Activated T-helper 2 cell treated with anti-CD3 and anti-CD28 coated beads, Interferon-gamma antibody, Interleukin-2, Interleukin-4, amounts not matched to agents 10 μg/mL and 5 μg/mL and 100 μg/mL, durations not matched to agents 14 hours and 24 hours and 36 hours (primary cell): ENCODE data around the gene ATF2. TPM values are rescaled to one million over a fixed set of nuclear protein-coding genes. Genes with fewer than 3 reads are reported as not detected.

ENCODE experiments used
- DNase-seq: peaks from one replicate; pipeline ENCODE4 v3.0.0; 2021; ENCODE audit warnings: low spot score
- H3K27ac Mint-ChIP-seq: one replicate; pipeline ENCODE4 v1.8.0; 2021; ENCODE audit warnings: mixed read lengths
- H3K27me3 Mint-ChIP-seq: one replicate; pipeline ENCODE4 v1.8.0; 2021; ENCODE audit warnings: low read depth, mixed read lengths
- H3K36me3 Mint-ChIP-seq: one replicate; pipeline ENCODE4 v1.8.0; 2021; ENCODE audit warnings: low read depth, mixed read lengths
- H3K4me1 Mint-ChIP-seq: one replicate; pipeline ENCODE4 v1.8.0; 2021; ENCODE audit warnings: low read depth, mixed read lengths
- H3K4me3 Mint-ChIP-seq: one replicate; pipeline ENCODE4 v1.8.0; 2021; ENCODE audit warnings: low read depth, mild to moderate bottlenecking, moderate library complexity, mixed read lengths
- H3K9me3 Mint-ChIP-seq: one replicate; pipeline ENCODE4 v1.8.0; 2021; ENCODE audit warnings: mixed read lengths
- intact Hi-C: fragments of 100-400 bp; cut with micrococcal nuclease; formaldehyde crosslinking; loops from one replicate; pipeline ENCODE4 v1.15.1; 2023
- total RNA-seq: library from RNA; stranded (reverse); gene quantifications from 2 replicates; pipeline ENCODE4 v1.2.3, GENCODE V29; 2022

Gene ATF2
- 64.0 and 65.9 TPM in 2 replicates for total RNA-seq

- Mint-ChIP-seq H3K36me3 (peaks cover 33% of the 10 kb centered on the region), H3K27ac (peak within 1 kb of the TSS; percentile 99), H3K27me3 (no peaks in the 10 kb centered on the region), H3K4me3 (peak within 1 kb of the TSS; percentile 99), H3K9me3 (no peaks in the 10 kb centered on the region), H3K4me1 (peaks cover 47% of the 10 kb centered on the region)
- peak; percentile 98 for DNase-seq
- intact Hi-C loops = loop anchor here (1.0 to 5.0 kb wide), 6 partner anchors 13 to 681 kb away; partner anchors contain the start of genes ATP5MC3, GPR155 and WIPF1
Measured at GRCh38 chr2:175167792-175168563, at the start of gene ATF2. TSS of gene ATF2 (minus strand) at chr2:175168203. CDS start at chr2:175136443, 31,760 bp downstream.

- peaks cover 8% of the 10 kb centered on the region for H3K4me1 Mint-ChIP-seq
- intact Hi-C loops = no loop called here
- H3K4me3 Mint-ChIP-seq = no peak overlapping the region
- H3K27ac Mint-ChIP-seq = no peak overlapping the region
- peaks cover 20% of the 10 kb centered on the region for H3K27me3 Mint-ChIP-seq
- H3K9me3 Mint-ChIP-seq = no peaks in the 10 kb centered on the region
- H3K36me3 Mint-ChIP-seq = no peaks in the 10 kb centered on the region
- DNase-seq = no peak
Measured at GRCh38 chr2:175207741-175208438, 39.9 kb upstream of the ATF2 start.

- no peaks in the 10 kb centered on the region for H3K36me3 Mint-ChIP-seq
- no peak overlapping the region for H3K4me3 Mint-ChIP-seq
- no peaks in the 10 kb centered on the region for H3K9me3 Mint-ChIP-seq
- H3K4me1 Mint-ChIP-seq = peaks cover 8% of the 10 kb centered on the region
- H3K27ac Mint-ChIP-seq = no peak overlapping the region
- H3K27me3 Mint-ChIP-seq = peaks cover 15% of the 10 kb centered on the region
- no peak for DNase-seq
- intact Hi-C loops = no loop called here
Measured at GRCh38 chr2:175206866-175207265, 38.9 kb upstream of the ATF2 start.

GRCh38 chr2:175205523-175205922, 37.5 kb upstream of the ATF2 start:
- no peak overlapping the region for H3K27ac Mint-ChIP-seq
- DNase-seq = no peak
- no peak overlapping the region for H3K4me3 Mint-ChIP-seq
- H3K9me3 Mint-ChIP-seq = no peaks in the 10 kb centered on the region
- no peaks in the 10 kb centered on the region for H3K36me3 Mint-ChIP-seq
- peaks cover 12% of the 10 kb centered on the region for H3K27me3 Mint-ChIP-seq
- intact Hi-C loops = no loop called here
- peaks cover 8% of the 10 kb centered on the region for H3K4me1 Mint-ChIP-seq

- intact Hi-C loops = loop anchor here (1.0 to 5.0 kb wide), 3 partner anchors 47 to 507 kb away; no protein-coding TSS in a partner anchor
- peaks cover 13% of the 10 kb centered on the region for H3K27me3 Mint-ChIP-seq
- no peaks in the 10 kb centered on the region for H3K36me3 Mint-ChIP-seq
- H3K27ac Mint-ChIP-seq = no peak overlapping the region
- DNase-seq = peak; percentile 22
- H3K4me1 Mint-ChIP-seq = peaks cover 8% of the 10 kb centered on the region
- H3K9me3 Mint-ChIP-seq = peaks cover 4% of the 10 kb centered on the region
- no peak overlapping the region for H3K4me3 Mint-ChIP-seq
Measured at GRCh38 chr2:175203621-175204496, 35.9 kb upstream of the ATF2 start.

GRCh38 chr2:175195012-175195411, 27.0 kb upstream of the ATF2 start:
- H3K36me3 Mint-ChIP-seq = no peaks in the 10 kb centered on the region
- no peak overlapping the region for H3K4me3 Mint-ChIP-seq
- peaks cover 4% of the 10 kb centered on the region for H3K9me3 Mint-ChIP-seq
- intact Hi-C loops = no loop called here
- H3K27me3 Mint-ChIP-seq = peaks cover 33% of the 10 kb centered on the region
- H3K27ac Mint-ChIP-seq = no peak overlapping the region
- no peaks in the 10 kb centered on the region for H3K4me1 Mint-ChIP-seq
- DNase-seq = no peak

- no peak for DNase-seq
- Mint-ChIP-seq H3K4me3 (no peak overlapping the region), H3K27ac (no peak overlapping the region), H3K36me3 (peaks cover under 1% of the 10 kb centered on the region), H3K4me1 (no peaks in the 10 kb centered on the region), H3K9me3 (no peaks in the 10 kb centered on the region), H3K27me3 (peaks cover 23% of the 10 kb centered on the region)
- intact Hi-C loops = no loop called here
Measured at GRCh38 chr2:175188761-175189160, 20.8 kb upstream of the ATF2 start.

- Mint-ChIP-seq H3K27me3 (peaks cover 19% of the 10 kb centered on the region), H3K27ac (no peak overlapping the region), H3K4me1 (no peaks in the 10 kb centered on the region), H3K36me3 (peaks cover 3% of the 10 kb centered on the region), H3K4me3 (no peak overlapping the region), H3K9me3 (no peaks in the 10 kb centered on the region)
- no peak for DNase-seq
- intact Hi-C loops = no loop called here
Measured at GRCh38 chr2:175187378-175187777, 19.4 kb upstream of the ATF2 start.

GRCh38 chr2:175183674-175184073, 15.7 kb upstream of the ATF2 start:
- H3K27ac Mint-ChIP-seq = no peak overlapping the region
- H3K4me1 Mint-ChIP-seq = peaks cover 15% of the 10 kb centered on the region
- intact Hi-C loops = loop anchor here (5.0 kb wide), 1 partner anchor 71 kb away; no protein-coding TSS in a partner anchor
- no peak overlapping the region for H3K4me3 Mint-ChIP-seq
- no peak for DNase-seq
- peaks cover 6% of the 10 kb centered on the region for H3K9me3 Mint-ChIP-seq
- H3K36me3 Mint-ChIP-seq = peaks cover 33% of the 10 kb centered on the region
- H3K27me3 Mint-ChIP-seq = peaks cover 3% of the 10 kb centered on the region

- DNase-seq = no peak
- peak overlapping the region; percentile 98 for H3K27ac Mint-ChIP-seq
- no peaks in the 10 kb centered on the region for H3K27me3 Mint-ChIP-seq
- peaks cover 49% of the 10 kb centered on the region for H3K36me3 Mint-ChIP-seq
- peaks cover 18% of the 10 kb centered on the region for H3K4me1 Mint-ChIP-seq
- H3K9me3 Mint-ChIP-seq = peaks cover 6% of the 10 kb centered on the region
- intact Hi-C loops = loop anchor here (1.0 to 5.0 kb wide), 3 partner anchors 14 to 70 kb away; partner anchors contain the start of gene ATF2
- peak overlapping the region; percentile 86 for H3K4me3 Mint-ChIP-seq
Measured at GRCh38 chr2:175181877-175182308, 13.9 kb upstream of the ATF2 start.

- Mint-ChIP-seq H3K4me3 (peak within 1 kb of the TSS; percentile 86), H3K4me1 (peaks cover 21% of the 10 kb centered on the region), H3K9me3 (peaks cover 6% of the 10 kb centered on the region), H3K36me3 (peaks cover 54% of the 10 kb centered on the region), H3K27me3 (no peaks in the 10 kb centered on the region), H3K27ac (peak within 1 kb of the TSS; percentile 98)
- DNase-seq = peak; percentile 90
- intact Hi-C loops = loop anchor here (1.0 to 5.0 kb wide), 3 partner anchors 13 to 69 kb away; partner anchors contain the start of gene ATF2
Measured at GRCh38 chr2:175181104-175181876, 13.3 kb upstream of the ATF2 start, which contains the start of gene ATP5MC3. TSS of gene ATP5MC3 (minus strand) at chr2:175181710. CDS start at chr2:175181393, 317 bp downstream.
